Skeletal muscle satellite cell (primary cell): ENCODE data around the gene KPRP.

Source experiments
- H3K27me3 ChIP-seq: 2 replicates; pipeline ENCODE4 v1.7.0; 2013; ENCODE audit warnings: low read length; ENCODE audit not compliant: control insufficient read depth, insufficient read depth
- H3K36me3 ChIP-seq: 2 replicates; pipeline ENCODE4 v1.7.0; 2013; ENCODE audit warnings: mild to moderate bottlenecking, control low read depth, low read length; ENCODE audit not compliant: insufficient read depth
- H3K4me1 ChIP-seq: 2 replicates; pipeline ENCODE4 v1.7.0; 2013; ENCODE audit warnings: low read length; ENCODE audit not compliant: control insufficient read depth, insufficient read depth
- H3K4me2 ChIP-seq: 2 replicates; pipeline ENCODE4 v1.7.0; 2013; ENCODE audit warnings: mild to moderate bottlenecking, low read length
- H3K4me3 ChIP-seq: 2 replicates; pipeline ENCODE4 v1.7.0; 2013; ENCODE audit warnings: low read length
- H3K9ac ChIP-seq: 2 replicates; pipeline ENCODE4 v1.7.0; 2013; ENCODE audit warnings: mild to moderate bottlenecking, low read depth, low read length, moderate library complexity
- H3K9me3 ChIP-seq: replicated peaks from 2 replicates; pipeline ENCODE4 v1.7.0; 2013; ENCODE audit warnings: mild to moderate bottlenecking, control low read depth, low read length

The KPRP gene

GRCh38 chr1:152776361-152776760 is 18.5 kb downstream of the KPRP start:
- Histone ChIP-seq H3K27me3 (peaks cover 2% of the 10 kb centered on the region), H3K4me3 (no peak overlapping the region), H3K36me3 (no peaks in the 10 kb centered on the region), H3K9me3 (no peaks in the 10 kb centered on the region), H3K9ac (no peak overlapping the region), H3K4me1 (no peaks in the 10 kb centered on the region), H3K4me2 (no peak overlapping the region)

GRCh38 chr1:152777510-152778137 is 19.8 kb downstream of the KPRP start:
- Histone ChIP-seq H3K9ac (no peak overlapping the region), H3K36me3 (no peaks in the 10 kb centered on the region), H3K4me1 (no peaks in the 10 kb centered on the region), H3K27me3 (peaks cover 2% of the 10 kb centered on the region), H3K9me3 (no peaks in the 10 kb centered on the region), H3K4me3 (no peak overlapping the region), H3K4me2 (no peak overlapping the region)

- Histone ChIP-seq H3K9me3 (no peaks in the 10 kb centered on the region), H3K4me1 (no peaks in the 10 kb centered on the region), H3K9ac (no peak overlapping the region), H3K4me3 (no peak overlapping the region), H3K4me2 (no peak overlapping the region), H3K27me3 (peaks cover 12% of the 10 kb centered on the region), H3K36me3 (no peaks in the 10 kb centered on the region)
Observed at GRCh38 chr1:152783095-152783494, 25.3 kb downstream of the KPRP start.

- no peaks in the 10 kb centered on the region for H3K4me1 ChIP-seq
- H3K36me3 ChIP-seq, result no peaks in the 10 kb centered on the region
- no peak within 1 kb of the TSS for H3K4me2 ChIP-seq
- peaks cover 12% of the 10 kb centered on the region for H3K27me3 ChIP-seq
- no peak within 1 kb of the TSS for H3K9ac ChIP-seq
- H3K9me3 ChIP-seq, result no peaks in the 10 kb centered on the region
- no peak within 1 kb of the TSS for H3K4me3 ChIP-seq
Observed at GRCh38 chr1:152786077-152786476, 28.3 kb downstream of the KPRP start, which contains the start of gene LCE1E. Gene LCE1E, plus strand, starts transcription at chr1:152786257. Its CDS starts 1,043 bp downstream, at chr1:152787300.

GRCh38 chr1:152795686-152796085 is 37.9 kb downstream of the KPRP start:
- Histone ChIP-seq H3K4me1 (no peaks in the 10 kb centered on the region), H3K27me3 (no peaks in the 10 kb centered on the region), H3K4me3 (no peak overlapping the region), H3K9ac (no peak overlapping the region), H3K36me3 (no peaks in the 10 kb centered on the region), H3K4me2 (no peak overlapping the region), H3K9me3 (no peaks in the 10 kb centered on the region)

GRCh38 chr1:152796421-152796820 is 38.6 kb downstream of the KPRP start, which contains the start of gene LCE1D:
Gene LCE1D, plus strand, starts transcription at chr1:152796721. Its CDS starts 1,074 bp downstream, at chr1:152797795.
- Histone ChIP-seq H3K4me3 (no peak within 1 kb of the TSS), H3K4me1 (no peaks in the 10 kb centered on the region), H3K4me2 (no peak within 1 kb of the TSS), H3K9ac (no peak within 1 kb of the TSS), H3K9me3 (no peaks in the 10 kb centered on the region), H3K36me3 (no peaks in the 10 kb centered on the region), H3K27me3 (no peaks in the 10 kb centered on the region)

GRCh38 chr1:152801333-152801732 is 43.5 kb downstream of the KPRP start:
- H3K4me3 ChIP-seq, result no peak overlapping the region
- H3K36me3 ChIP-seq, result no peaks in the 10 kb centered on the region
- H3K9me3 ChIP-seq, result no peaks in the 10 kb centered on the region
- peaks cover 5% of the 10 kb centered on the region for H3K27me3 ChIP-seq
- no peak overlapping the region for H3K4me2 ChIP-seq
- no peaks in the 10 kb centered on the region for H3K4me1 ChIP-seq
- no peak overlapping the region for H3K9ac ChIP-seq

GRCh38 chr1:152806576-152806975 is 48.8 kb downstream of the KPRP start, which contains the start of gene LCE1C:
Gene LCE1C, minus strand, starts transcription at chr1:152806651. Its CDS starts 1,173 bp downstream, at chr1:152805478.
- Histone ChIP-seq H3K4me2 (no peak within 1 kb of the TSS), H3K27me3 (peaks cover 5% of the 10 kb centered on the region), H3K4me3 (no peak within 1 kb of the TSS), H3K9me3 (no peaks in the 10 kb centered on the region), H3K36me3 (no peaks in the 10 kb centered on the region), H3K9ac (no peak within 1 kb of the TSS), H3K4me1 (no peaks in the 10 kb centered on the region)

GRCh38 chr1:152811050-152811449 is 53.2 kb downstream of the KPRP start:
- no peaks in the 10 kb centered on the region for H3K9me3 ChIP-seq
- H3K4me2 ChIP-seq, result no peak overlapping the region
- H3K36me3 ChIP-seq, result no peaks in the 10 kb centered on the region
- H3K9ac ChIP-seq, result no peak overlapping the region
- peaks cover 2% of the 10 kb centered on the region for H3K27me3 ChIP-seq
- no peaks in the 10 kb centered on the region for H3K4me1 ChIP-seq
- H3K4me3 ChIP-seq, result no peak overlapping the region
